K562 (cell line): ENCODE measurements around the gene HOXB3. TPM values are rescaled to one million over a fixed set of nuclear protein-coding genes. Genes with fewer than 3 reads are reported as not detected.

Experiments
- FUS ChIP-seq: fragments of 200-400 bp; formaldehyde crosslinking; optimal IDR thresholded peaks from 2 replicates; pipeline ENCODE3; 2017; ENCODE audit warnings: low read depth, low read length
- GABPA ChIP-seq: fragments of 200-800 bp; sonication (Bioruptor generic); conservative IDR thresholded peaks from 2 replicates; pipeline ENCODE4 v1.6.1; 2016; ENCODE audit warnings: low read depth, missing genetic modification characterization, missing compliant biosample characterization
- HMG20B ChIP-seq: fragments of 250-450 bp; sonication (Bioruptor Pico); IDR thresholded peaks from 2 replicates; pipeline ENCODE4 v1.5.0; 2021; ENCODE audit warnings: mild to moderate bottlenecking
- KDM5B ChIP-seq: fragments of 200-600 bp; sonication (generic); IDR thresholded peaks from 2 replicates; pipeline ENCODE4 v1.6.1; 2012; ENCODE audit warnings: low read depth, mild to moderate bottlenecking, moderate library complexity, low read length, control low read depth, inconsistent platforms; ENCODE audit not compliant: insufficient replicate concordance
- PHF8 ChIP-seq: fragments of 200-600 bp; sonication (generic); IDR thresholded peaks from 2 replicates; pipeline ENCODE4 v1.6.1; 2012; ENCODE audit warnings: mixed run types, mild to moderate bottlenecking, inconsistent platforms, low read length, moderate library complexity, borderline replicate concordance
- RNF2 ChIP-seq: sonication (generic); IDR thresholded peaks from 2 replicates; pipeline ENCODE4 v1.6.1; 2016
- SPI1 ChIP-seq: IDR thresholded peaks from 2 replicates; pipeline ENCODE4 v1.6.1; 2011; ENCODE audit warnings: low read depth, low read length, control low read depth, borderline replicate concordance
- ZNF274 ChIP-seq: IDR thresholded peaks from 2 replicates; pipeline ENCODE4 v1.6.1; 2011; ENCODE audit warnings: low read depth, mild to moderate bottlenecking, low read length, moderate library complexity, borderline replicate concordance
- ZNF316 ChIP-seq: fragments of 450-650 bp; IDR thresholded peaks from 2 replicates; pipeline ENCODE4 v1.6.1; 2016
- ZNF507 ChIP-seq: conservative IDR thresholded peaks from 2 replicates; pipeline ENCODE4 v1.6.1; 2017; ENCODE audit warnings: missing genetic modification characterization, missing compliant biosample characterization
- polyA plus RNA-seq, 8 experiments: library from polyadenylated mRNA; depleted of rRNA in 4 of 8; stranded (reverse) in 5 of 8; unstranded in 3 of 8; fragments of >200 nt; fragmentation: Nextera tagmentation in 2 of 8; fragmentation: Illumina TruSeq in 1 of 8; extraction: Ambion mirVana in 2 of 8; extraction: Trizol in 1 of 8; gene quantifications; 2 replicates each; pipeline versions ENCODE4 v1.2.1 to v1.2.3, GENCODE V29; 2011 to 2014; ENCODE audit warnings: inconsistent platforms in 1 of 8, missing spikeins in 1 of 8
- total RNA-seq, 7 experiments: library from RNA; depleted of rRNA in 6 of 7; stranded (reverse); fragments of >200 nt in 6 of 7; fragmentation: Illumina TruSeq in 2 of 7; extraction: Trizol in 2 of 7; gene quantifications; 2 replicates each; pipeline versions ENCODE4 v1.2.1 to v1.2.3, GENCODE V29; 2011 to 2021; ENCODE audit warnings: low replicate concordance in 1 of 7
- TF ChIP-seq, protein P1 (sequence below): sonication (generic); formaldehyde crosslinking; IDR thresholded peaks from 2 replicates; pipeline ENCODE4 v1.8.1; 2022; ENCODE audit warnings: missing genetic modification reagents
- TF ChIP-seq, protein P2 (sequence below): fragments of 450-650 bp; formaldehyde crosslinking; IDR thresholded peaks from 2 replicates; pipeline ENCODE4 v1.4.0; 2020; ENCODE audit warnings: mild to moderate bottlenecking, moderate library complexity
- TF ChIP-seq, protein P3 (sequence below): IDR thresholded peaks from 2 replicates; pipeline ENCODE4 v1.6.1; 2011; ENCODE audit not compliant: insufficient read length; ENCODE audit errors: extremely low read depth
- TF ChIP-seq, protein P4 (sequence below): fragments of 200-800 bp; sonication (Bioruptor generic); IDR thresholded peaks from 2 replicates; pipeline ENCODE4 v1.6.1; 2016; ENCODE audit warnings: missing genetic modification characterization, missing compliant biosample characterization

The HOXB3 gene
- total and polyA plus RNA-seq, 9 of the 15 experiments (the other 6 are each of a cell fraction or from before 2014, with no cell fraction given), result 2.4 to 41.3 (median 20.2) TPM

DNA sequence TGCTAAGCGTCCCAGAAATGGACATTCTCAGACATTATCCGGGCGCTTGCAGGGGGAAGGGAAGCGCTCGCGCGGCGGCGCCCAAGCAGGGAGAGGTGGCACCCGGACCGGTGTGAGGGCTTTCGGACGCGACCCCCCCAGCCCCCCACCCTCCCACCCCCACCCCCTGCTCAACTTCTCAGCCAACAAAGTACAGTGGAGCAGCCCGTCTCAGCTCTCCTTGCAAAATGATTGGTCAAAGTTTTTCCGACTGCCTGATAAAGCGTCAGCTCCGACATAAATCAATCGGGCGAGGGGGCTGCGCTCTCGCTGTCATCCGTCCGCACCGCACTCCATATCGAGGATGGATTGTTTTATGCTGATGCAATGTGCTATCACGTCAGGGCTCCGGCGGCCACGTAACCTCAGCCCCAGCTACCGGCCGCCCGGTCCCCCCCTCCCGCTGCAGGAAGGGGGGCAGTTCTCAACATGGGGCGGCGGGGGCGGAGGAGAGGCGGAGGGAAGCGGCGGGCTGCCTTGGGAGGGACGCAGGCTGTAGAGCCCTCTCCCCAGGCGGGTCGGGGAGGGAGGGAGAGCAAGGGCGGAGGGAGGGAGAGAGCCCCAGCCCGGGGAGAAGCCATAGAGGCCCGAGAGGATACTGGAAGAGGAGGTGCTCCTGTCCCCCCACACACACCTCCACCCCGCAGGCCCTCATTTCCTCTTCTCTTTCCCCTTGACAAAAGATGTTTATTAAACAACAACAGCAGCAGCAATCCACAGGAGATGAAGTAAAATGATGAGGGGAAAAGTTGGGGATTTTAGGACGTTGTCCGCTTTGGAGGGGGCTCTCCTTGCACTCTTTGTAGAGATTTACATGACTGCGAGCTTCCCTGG lies 36.4 kb upstream of the HOXB3 start, which contains the start of gene HOXB9 (continued):
- TF ChIP-seq FUS, result no peak
- no peak for TF ChIP-seq ZNF507
- TF ChIP-seq SPI1, result no peak
- TF ChIP-seq, protein P1, sequence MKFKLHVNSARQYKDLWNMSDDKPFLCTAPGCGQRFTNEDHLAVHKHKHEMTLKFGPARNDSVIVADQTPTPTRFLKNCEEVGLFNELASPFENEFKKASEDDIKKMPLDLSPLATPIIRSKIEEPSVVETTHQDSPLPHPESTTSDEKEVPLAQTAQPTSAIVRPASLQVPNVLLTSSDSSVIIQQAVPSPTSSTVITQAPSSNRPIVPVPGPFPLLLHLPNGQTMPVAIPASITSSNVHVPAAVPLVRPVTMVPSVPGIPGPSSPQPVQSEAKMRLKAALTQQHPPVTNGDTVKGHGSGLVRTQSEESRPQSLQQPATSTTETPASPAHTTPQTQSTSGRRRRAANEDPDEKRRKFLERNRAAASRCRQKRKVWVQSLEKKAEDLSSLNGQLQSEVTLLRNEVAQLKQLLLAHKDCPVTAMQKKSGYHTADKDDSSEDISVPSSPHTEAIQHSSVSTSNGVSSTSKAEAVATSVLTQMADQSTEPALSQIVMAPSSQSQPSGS, result peak; percentile 72; the same call in 1 of the 2 replicates
- TF ChIP-seq GABPA, result peak; percentile 52; the same call in 1 of the 2 replicates
- TF ChIP-seq HMG20B, result no peak
- no peak for TF ChIP-seq ZNF274
- TF ChIP-seq PHF8, result peak; percentile 34; the same call in 1 of the 2 replicates
- peak; percentile 75 for TF ChIP-seq ZNF316
- TF ChIP-seq, protein P2, sequence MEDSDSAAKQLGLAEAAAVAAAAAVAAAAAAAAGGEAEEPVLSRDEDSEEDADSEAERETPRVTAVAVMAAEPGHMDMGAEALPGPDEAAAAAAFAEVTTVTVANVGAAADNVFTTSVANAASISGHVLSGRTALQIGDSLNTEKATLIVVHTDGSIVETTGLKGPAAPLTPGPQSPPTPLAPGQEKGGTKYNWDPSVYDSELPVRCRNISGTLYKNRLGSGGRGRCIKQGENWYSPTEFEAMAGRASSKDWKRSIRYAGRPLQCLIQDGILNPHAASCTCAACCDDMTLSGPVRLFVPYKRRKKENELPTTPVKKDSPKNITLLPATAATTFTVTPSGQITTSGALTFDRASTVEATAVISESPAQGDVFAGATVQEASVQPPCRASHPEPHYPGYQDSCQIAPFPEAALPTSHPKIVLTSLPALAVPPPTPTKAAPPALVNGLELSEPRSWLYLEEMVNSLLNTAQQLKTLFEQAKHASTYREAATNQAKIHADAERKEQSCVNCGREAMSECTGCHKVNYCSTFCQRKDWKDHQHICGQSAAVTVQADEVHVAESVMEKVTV (CRISPR knock-in tag), result no peak
- TF ChIP-seq RNF2, result peak; percentile 97
- TF ChIP-seq, protein P3, sequence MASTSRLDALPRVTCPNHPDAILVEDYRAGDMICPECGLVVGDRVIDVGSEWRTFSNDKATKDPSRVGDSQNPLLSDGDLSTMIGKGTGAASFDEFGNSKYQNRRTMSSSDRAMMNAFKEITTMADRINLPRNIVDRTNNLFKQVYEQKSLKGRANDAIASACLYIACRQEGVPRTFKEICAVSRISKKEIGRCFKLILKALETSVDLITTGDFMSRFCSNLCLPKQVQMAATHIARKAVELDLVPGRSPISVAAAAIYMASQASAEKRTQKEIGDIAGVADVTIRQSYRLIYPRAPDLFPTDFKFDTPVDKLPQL, result no peak
- TF ChIP-seq, protein P4, sequence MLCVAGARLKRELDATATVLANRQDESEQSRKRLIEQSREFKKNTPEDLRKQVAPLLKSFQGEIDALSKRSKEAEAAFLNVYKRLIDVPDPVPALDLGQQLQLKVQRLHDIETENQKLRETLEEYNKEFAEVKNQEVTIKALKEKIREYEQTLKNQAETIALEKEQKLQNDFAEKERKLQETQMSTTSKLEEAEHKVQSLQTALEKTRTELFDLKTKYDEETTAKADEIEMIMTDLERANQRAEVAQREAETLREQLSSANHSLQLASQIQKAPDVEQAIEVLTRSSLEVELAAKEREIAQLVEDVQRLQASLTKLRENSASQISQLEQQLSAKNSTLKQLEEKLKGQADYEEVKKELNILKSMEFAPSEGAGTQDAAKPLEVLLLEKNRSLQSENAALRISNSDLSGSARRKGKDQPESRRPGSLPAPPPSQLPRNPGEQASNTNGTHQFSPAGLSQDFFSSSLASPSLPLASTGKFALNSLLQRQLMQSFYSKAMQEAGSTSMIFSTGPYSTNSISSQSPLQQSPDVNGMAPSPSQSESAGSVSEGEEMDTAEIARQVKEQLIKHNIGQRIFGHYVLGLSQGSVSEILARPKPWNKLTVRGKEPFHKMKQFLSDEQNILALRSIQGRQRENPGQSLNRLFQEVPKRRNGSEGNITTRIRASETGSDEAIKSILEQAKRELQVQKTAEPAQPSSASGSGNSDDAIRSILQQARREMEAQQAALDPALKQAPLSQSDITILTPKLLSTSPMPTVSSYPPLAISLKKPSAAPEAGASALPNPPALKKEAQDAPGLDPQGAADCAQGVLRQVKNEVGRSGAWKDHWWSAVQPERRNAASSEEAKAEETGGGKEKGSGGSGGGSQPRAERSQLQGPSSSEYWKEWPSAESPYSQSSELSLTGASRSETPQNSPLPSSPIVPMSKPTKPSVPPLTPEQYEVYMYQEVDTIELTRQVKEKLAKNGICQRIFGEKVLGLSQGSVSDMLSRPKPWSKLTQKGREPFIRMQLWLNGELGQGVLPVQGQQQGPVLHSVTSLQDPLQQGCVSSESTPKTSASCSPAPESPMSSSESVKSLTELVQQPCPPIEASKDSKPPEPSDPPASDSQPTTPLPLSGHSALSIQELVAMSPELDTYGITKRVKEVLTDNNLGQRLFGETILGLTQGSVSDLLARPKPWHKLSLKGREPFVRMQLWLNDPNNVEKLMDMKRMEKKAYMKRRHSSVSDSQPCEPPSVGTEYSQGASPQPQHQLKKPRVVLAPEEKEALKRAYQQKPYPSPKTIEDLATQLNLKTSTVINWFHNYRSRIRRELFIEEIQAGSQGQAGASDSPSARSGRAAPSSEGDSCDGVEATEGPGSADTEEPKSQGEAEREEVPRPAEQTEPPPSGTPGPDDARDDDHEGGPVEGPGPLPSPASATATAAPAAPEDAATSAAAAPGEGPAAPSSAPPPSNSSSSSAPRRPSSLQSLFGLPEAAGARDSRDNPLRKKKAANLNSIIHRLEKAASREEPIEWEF (CRISPR knock-in tag), result no peak; the same call in 1 of the 2 replicates
- no peak for TF ChIP-seq KDM5B
